ENCODE measurements around the gene KCNIP2. TPM values are rescaled to one million over a fixed set of nuclear protein-coding genes. Genes with fewer than 3 reads are reported as not detected.

Gene KCNIP2
- total RNA-seq, 4 donors from 2014 or later, result 0.32 to 1.7 (median 0.54) TPM

DNA sequence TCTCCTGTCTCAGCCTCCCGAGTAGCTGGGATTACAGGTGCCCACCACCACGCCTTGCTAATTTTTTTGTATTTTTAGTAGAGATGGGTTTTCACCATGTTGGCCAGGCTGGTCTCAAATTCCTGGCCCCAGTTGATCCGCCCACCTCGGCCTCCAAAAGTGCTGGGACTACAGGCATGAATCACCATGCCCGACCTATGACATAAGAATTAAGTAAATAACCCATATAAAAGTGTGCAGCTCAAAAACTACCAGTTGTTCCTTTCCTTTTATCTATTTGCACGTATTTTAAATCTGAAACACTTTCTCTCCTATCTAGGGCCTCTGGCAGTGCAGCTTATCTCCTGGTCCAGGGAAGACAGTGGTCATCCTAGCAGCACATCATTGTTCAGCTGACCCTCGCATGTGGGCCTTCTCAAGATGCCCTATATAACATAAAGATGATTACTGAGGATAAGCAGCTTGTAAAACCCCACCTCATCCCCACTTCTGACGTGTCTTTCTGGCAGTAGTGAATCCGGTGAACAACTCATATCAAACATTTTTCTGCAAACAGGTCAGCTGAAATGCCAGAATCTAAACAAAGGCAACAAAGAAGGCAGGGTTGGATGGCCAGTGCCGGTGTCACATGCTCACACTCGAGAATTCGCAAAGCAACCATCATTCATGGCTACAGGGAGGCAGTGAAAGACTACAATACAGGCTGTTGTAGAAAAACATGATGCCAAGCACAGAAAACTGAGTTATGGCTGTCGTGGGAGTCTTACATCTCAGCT is 36.0 kb upstream of the KCNIP2 start:
- Histone ChIP-seq H3K36me3 (peaks cover 0 to 7% (median 0%) of the 10 kb centered on the region in 4 donors), H3K9me3 (no peaks in the 10 kb centered on the region), H3K4me3 (no peak overlapping the region), H3K27me3 (no peaks in the 10 kb centered on the region), H3K4me1 (peaks cover 11 to 20% (median 15%) of the 10 kb centered on the region in 4 donors), H3K27ac (replicated peaks in 1 of 4) (no peak overlapping the region)
- no peak for TF ChIP-seq POLR2A (IDR thresholded peaks at IDR 0.05; ENCODE audit: low read depth)
- intact Hi-C loops (cut with DNase I), result no loop called here
- no peak for DNase-seq (ENCODE audit: extremely low spot score)
- 76% methylated on average over 12 of the region's 13 CpGs for WGBS

DNA sequence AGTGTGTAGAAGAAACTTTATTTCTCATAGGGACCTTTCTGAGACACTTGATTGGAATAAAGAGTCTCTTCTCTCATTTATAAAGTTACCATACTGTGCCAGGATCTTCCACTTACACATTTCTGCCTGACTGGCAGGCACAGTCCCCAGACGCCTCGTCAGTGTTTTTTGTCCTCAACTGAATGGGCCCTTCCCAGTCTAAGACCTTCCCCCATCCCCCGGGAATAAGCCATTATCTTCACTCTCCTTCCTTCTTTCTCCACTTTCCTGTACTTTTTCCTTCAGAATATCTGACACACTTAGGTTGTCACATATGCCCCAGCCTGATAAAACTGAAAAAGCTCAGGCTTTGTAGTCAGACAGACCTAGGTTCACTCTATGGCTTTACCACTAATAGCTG is 35.3 kb upstream of the KCNIP2 start:
- Histone ChIP-seq H3K36me3 (peaks cover 0 to 7% (median 1%) of the 10 kb centered on the region in 4 donors), H3K27ac (replicated peaks in 1 of 4) (no peak overlapping the region), H3K4me3 (no peak overlapping the region), H3K9me3 (no peaks in the 10 kb centered on the region), H3K27me3 (no peaks in the 10 kb centered on the region), H3K4me1 (peaks cover 11 to 20% (median 15%) of the 10 kb centered on the region in 4 donors)
- no peak for DNase-seq (ENCODE audit: extremely low spot score)
- intact Hi-C loops (cut with DNase I), result no loop called here
- TF ChIP-seq, protein P1, sequence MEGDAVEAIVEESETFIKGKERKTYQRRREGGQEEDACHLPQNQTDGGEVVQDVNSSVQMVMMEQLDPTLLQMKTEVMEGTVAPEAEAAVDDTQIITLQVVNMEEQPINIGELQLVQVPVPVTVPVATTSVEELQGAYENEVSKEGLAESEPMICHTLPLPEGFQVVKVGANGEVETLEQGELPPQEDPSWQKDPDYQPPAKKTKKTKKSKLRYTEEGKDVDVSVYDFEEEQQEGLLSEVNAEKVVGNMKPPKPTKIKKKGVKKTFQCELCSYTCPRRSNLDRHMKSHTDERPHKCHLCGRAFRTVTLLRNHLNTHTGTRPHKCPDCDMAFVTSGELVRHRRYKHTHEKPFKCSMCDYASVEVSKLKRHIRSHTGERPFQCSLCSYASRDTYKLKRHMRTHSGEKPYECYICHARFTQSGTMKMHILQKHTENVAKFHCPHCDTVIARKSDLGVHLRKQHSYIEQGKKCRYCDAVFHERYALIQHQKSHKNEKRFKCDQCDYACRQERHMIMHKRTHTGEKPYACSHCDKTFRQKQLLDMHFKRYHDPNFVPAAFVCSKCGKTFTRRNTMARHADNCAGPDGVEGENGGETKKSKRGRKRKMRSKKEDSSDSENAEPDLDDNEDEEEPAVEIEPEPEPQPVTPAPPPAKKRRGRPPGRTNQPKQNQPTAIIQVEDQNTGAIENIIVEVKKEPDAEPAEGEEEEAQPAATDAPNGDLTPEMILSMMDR (IDR thresholded peaks at IDR 0.05), result no peak
- TF ChIP-seq POLR2A (IDR thresholded peaks at IDR 0.05; ENCODE audit: low read depth) (no peak), POLR2AphosphoS5 (IDR thresholded peaks at IDR 0.05) (no peak), EP300 (IDR thresholded peaks at IDR 0.05) (no peak)
- WGBS, result 87% methylated on average over 3 of the region's 3 CpGs

DNA sequence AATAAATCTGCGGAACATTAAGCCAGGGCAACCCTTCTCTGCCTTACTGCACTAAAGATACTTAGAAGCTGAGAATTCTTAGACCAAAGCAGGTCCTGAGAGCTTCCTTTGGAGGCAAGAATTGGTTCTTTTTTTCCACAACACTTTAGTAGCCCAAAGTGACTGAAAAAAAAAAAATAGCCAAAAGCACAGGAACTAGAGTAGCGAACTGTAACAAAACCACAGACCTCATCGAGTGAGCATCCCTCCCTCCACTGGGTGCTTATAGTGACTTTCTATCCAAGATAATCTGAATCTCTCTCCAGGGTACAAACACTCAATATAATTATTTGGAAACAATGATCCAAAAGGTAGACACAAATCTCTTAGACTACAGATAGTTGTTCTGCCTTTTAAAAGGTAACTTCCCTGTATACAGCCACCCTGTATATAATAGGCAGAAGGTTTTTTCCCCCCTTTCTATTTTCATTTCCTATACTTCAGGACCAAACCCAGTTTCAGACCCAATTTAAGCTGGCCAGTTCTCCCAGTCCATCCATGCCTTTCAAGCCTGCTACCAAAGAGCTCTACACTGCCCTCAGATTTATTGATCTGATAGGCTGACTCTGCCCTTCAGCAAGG is 31.6 kb upstream of the KCNIP2 start:
- intact Hi-C loops (cut with DNase I), result no loop called here
- H3K4me3 ChIP-seq, result no peak overlapping the region
- no peaks in the 10 kb centered on the region for H3K9me3 ChIP-seq
- no peaks in the 10 kb centered on the region for H3K27me3 ChIP-seq
- no peak for TF ChIP-seq EP300 (IDR thresholded peaks at IDR 0.05)
- no peak for TF ChIP-seq POLR2A (IDR thresholded peaks at IDR 0.05; ENCODE audit: low read depth)
- no peak for TF ChIP-seq POLR2AphosphoS5 (IDR thresholded peaks at IDR 0.05)
- TF ChIP-seq, protein P1 (IDR thresholded peaks at IDR 0.05), result no peak
- H3K27ac ChIP-seq (replicated peaks in 1 of 4), result no peak overlapping the region
- WGBS, result 67% methylated on average over 3 of the region's 3 CpGs
- DNase-seq (ENCODE audit: extremely low spot score), result no peak
- H3K36me3 ChIP-seq, result peaks cover 0 to 7% (median 4%) of the 10 kb centered on the region in 4 donors
- H3K4me1 ChIP-seq, result peaks cover 7 to 15% (median 11%) of the 10 kb centered on the region in 4 donors

DNA sequence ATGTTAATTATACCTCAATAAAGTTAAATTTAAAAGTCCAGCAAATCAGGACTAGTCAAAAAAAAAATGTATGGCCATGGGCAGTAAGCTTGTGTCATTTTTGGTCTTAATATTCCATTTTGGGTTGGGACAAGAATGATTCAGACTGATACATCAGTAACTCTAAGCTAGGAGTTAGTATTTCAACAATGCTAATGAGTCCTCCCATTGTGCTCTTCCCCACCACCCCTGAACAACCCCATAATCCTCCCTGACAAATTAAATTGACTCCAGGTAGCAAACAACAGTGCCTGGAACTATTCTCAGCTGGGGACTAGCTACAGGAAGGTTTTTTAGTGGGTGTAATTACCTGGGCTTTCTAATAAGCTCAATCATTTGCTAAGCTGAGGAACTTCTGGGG is 30.7 kb upstream of the KCNIP2 start:
- H3K27ac ChIP-seq (replicated peaks in 1 of 4), result no peak overlapping the region
- H3K27me3 ChIP-seq, result no peaks in the 10 kb centered on the region
- TF ChIP-seq POLR2AphosphoS5 (IDR thresholded peaks at IDR 0.05) (no peak), EP300 (IDR thresholded peaks at IDR 0.05) (no peak), POLR2A (IDR thresholded peaks at IDR 0.05; ENCODE audit: low read depth) (no peak)
- TF ChIP-seq, protein P1 (IDR thresholded peaks at IDR 0.05), result no peak
- DNase-seq (ENCODE audit: extremely low spot score), result no peak
- peaks cover 0 to 7% (median 4%) of the 10 kb centered on the region in 4 donors for H3K36me3 ChIP-seq
- no peaks in the 10 kb centered on the region for H3K9me3 ChIP-seq
- H3K4me3 ChIP-seq, result no peak overlapping the region
- peaks cover 0 to 6% (median 2%) of the 10 kb centered on the region in 4 donors for H3K4me1 ChIP-seq
- intact Hi-C loops (cut with DNase I), result no loop called here

DNA sequence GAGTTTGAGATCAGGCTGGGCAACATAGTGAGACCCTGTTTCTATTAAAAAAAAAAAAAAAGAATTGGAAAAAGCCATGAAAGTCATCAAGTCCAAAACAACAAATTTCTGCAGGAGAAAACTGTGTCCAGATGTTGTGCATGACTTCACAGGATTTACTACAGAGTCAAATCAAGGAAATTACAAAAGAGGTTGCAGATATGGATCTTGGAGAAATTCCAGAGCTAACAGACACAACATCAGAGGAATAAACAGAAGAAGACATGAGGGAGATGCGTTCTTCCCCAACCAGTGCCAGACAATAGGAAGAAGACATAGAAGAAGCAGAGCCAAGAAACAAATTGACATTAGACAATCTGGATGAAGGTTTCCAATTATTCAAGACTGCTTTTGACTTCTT is 24.3 kb upstream of the KCNIP2 start:
- 68% methylated on average over 1 of the region's 1 CpG for WGBS
- no peak overlapping the region for H3K27ac ChIP-seq (replicated peaks in 1 of 4)
- TF ChIP-seq, protein P1 (IDR thresholded peaks at IDR 0.05), result no peak
- TF ChIP-seq POLR2A (IDR thresholded peaks at IDR 0.05; ENCODE audit: low read depth) (no peak), EP300 (IDR thresholded peaks at IDR 0.05) (no peak), POLR2AphosphoS5 (IDR thresholded peaks at IDR 0.05) (no peak)

More for the DNA sequence above, 24.3 kb upstream of the KCNIP2 start:
- intact Hi-C loops (cut with DNase I), result no loop called here
- no peaks in the 10 kb centered on the region for H3K4me1 ChIP-seq
- H3K36me3 ChIP-seq, result peaks cover 0 to 6% (median 0%) of the 10 kb centered on the region in 4 donors
- no peak overlapping the region for H3K4me3 ChIP-seq
- no peaks in the 10 kb centered on the region for H3K9me3 ChIP-seq
- no peak for DNase-seq (ENCODE audit: extremely low spot score)
- H3K27me3 ChIP-seq, result no peaks in the 10 kb centered on the region

Measured in esophagus muscularis mucosa (tissue), 4 donors.